NCI-H510A (cell line): ENCODE data around the gene TAF11L12.
"Not testable (repeated sequence)": the region's sequence is repeated elsewhere in the genome, so short reads cannot be mapped to it uniquely, and the experiment has no call there.

Experiments
- DNase-seq: peaks from one replicate; lab custom pipeline; 2025; lab: John Stamatoyannopoulos, UW

The TAF11L12 gene

DNA sequence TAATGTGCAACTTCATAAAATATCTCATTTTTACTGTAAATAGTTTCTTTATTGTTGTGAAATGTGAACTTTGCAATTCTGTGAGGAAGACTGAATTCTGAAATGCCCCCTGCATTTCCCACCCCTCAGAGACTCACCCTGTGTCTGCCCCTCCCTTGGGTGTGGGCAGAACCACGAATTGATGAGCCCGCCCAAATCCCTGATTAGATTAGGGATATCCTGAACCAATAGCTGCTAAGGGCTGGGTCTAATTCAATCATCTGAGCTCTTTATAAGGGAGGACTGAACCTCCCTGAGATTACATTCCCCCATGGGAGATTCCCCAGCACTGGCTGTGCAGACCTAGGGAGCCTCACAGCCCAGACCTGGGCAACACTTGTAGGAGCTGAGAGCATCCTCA is at the start of gene TAF11L12:
Gene TAF11L12 (plus strand): TSS at position 301 of the 400 bp plus-strand sequence.
- DNase-seq = not testable (repeated sequence)

DNA sequence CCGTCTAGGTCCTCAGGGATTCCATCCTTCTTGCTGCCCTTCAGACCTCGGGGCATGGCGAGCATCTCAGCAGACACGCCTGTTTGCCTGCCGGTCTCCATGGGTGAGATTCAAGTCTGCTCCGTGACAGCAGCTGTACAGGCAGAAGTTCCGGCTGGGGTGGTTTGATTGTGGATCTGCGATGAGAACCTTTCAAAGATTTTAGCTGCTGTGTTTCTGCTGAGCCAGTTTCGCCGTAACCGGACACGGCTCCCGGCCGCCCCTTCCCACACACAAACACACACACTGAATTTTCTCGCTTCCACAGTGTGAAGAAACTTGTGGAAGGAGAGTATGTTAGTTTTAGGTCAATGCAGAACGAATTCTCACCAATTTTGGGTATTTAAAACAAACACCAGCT is 24.5 kb upstream of the TAF11L12 start, which contains the start of gene TAF11L7:
Gene TAF11L7 (minus strand): TSS at position 101 of the 400 bp plus-strand sequence.
- not testable (repeated sequence) for DNase-seq

DNA sequence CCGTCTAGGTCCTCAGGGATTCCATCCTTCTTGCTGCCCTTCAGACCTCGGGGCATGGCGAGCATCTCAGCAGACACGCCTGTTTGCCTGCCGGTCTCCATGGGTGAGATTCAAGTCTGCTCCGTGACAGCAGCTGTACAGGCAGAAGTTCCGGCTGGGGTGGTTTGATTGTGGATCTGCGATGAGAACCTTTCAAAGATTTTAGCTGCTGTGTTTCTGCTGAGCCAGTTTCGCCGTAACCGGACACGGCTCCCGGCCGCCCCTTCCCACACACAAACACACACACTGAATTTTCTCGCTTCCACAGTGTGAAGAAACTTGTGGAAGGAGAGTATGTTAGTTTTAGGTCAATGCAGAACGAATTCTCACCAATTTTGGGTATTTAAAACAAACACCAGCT is 19.3 kb upstream of the TAF11L12 start, which contains the start of gene TAF11L8:
Gene TAF11L8 (minus strand): TSS at position 101 of the 400 bp plus-strand sequence.
- DNase-seq = not testable (repeated sequence)

DNA sequence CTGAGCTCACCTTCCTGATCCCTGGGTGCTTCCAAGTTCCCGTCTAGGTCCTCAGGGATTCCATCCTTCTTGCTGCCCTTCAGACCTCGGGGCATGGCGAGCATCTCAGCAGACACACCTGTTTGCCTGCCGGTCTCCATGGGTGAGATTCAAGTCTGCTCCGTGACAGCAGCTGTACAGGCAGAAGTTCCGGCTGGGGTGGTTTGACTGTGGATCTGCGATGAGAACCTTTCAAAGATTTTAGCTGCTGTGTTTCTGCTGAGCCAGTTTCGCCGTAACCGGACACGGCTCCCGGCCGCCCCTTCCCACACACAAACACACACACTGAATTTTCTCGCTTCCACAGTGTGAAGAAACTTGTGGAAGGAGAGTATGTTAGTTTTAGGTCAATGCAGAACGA is 15.9 kb upstream of the TAF11L12 start, which contains the start of gene TAF11L9:
Gene TAF11L9 (minus strand): TSS at position 140 of the 400 bp plus-strand sequence.
- not testable (repeated sequence) for DNase-seq

DNA sequence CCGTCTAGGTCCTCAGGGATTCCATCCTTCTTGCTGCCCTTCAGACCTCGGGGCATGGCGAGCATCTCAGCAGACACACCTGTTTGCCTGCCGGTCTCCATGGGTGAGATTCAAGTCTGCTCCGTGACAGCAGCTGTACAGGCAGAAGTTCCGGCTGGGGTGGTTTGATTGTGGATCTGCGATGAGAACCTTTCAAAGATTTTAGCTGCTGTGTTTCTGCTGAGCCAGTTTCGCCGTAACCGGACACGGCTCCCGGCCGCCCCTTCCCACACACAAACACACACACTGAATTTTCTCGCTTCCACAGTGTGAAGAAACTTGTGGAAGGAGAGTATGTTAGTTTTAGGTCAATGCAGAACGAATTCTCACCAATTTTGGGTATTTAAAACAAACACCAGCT is 12.5 kb upstream of the TAF11L12 start, which contains the start of gene TAF11L10:
Gene TAF11L10 (minus strand): TSS at position 101 of the 400 bp plus-strand sequence.
- not testable (repeated sequence) for DNase-seq

DNA sequence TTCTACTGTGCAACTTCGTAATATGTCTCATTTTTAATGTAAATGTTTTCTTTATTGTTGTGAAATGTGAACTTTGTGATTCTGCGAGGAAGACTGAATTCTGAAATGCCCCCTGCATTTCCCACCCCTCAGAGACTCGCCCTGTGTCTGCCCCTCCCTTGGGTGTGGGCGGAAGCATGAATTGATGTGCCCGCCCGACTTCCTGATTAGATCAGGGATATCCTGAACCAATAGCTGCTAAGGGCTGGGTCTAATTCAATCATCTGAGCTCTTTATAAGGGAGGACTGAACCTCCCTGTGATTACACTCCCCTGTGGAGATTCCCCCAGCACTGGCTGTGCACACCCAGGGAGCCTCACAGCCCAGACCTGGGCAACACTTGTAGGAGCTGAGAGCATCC is 6.3 kb upstream of the TAF11L12 start, which contains the start of gene TAF11L11:
Gene TAF11L11 (plus strand): TSS at position 304 of the 400 bp plus-strand sequence.
- DNase-seq = not testable (repeated sequence)

DNA sequence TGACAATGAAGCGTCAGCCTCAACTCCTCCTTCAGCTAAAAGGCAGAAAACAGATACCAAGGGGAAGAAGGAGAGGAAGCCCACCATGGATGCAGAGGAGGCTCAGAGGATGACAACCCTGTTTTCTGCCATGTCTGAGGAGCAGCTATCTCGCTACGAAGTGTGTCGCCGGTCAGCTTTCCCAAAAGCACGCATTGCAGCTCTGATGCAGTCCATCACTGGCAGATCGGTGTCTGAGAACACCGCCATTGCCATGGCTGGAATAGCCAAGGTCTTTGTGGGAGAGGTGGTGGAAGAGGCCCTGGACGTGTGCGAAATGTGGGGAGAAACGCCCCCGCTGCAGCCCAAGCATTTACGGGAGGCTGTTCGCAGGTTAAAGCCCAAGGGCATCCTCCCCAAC is 5.2 kb upstream of the TAF11L12 start:
- DNase-seq = no peak

DNA sequence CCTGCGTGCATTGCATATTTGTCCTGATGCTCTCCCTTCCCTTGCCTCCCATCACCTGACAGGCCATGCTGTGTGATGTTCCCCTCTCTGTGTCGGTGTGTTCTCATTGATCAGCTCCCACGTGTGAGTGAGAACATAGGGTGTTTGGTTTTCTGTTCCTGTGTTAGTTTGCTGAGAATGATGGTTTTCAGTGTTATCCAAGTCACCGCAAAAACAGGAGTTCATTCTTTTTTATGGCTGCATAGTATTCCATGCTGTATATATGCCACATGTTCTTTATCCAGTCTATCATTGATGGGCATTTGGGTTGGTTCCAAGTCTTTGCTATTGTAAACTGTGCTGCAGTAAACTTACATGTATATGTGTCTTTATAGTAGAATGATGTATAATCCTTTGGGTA is 2.7 kb upstream of the TAF11L12 start:
- not testable (repeated sequence) for DNase-seq

DNA sequence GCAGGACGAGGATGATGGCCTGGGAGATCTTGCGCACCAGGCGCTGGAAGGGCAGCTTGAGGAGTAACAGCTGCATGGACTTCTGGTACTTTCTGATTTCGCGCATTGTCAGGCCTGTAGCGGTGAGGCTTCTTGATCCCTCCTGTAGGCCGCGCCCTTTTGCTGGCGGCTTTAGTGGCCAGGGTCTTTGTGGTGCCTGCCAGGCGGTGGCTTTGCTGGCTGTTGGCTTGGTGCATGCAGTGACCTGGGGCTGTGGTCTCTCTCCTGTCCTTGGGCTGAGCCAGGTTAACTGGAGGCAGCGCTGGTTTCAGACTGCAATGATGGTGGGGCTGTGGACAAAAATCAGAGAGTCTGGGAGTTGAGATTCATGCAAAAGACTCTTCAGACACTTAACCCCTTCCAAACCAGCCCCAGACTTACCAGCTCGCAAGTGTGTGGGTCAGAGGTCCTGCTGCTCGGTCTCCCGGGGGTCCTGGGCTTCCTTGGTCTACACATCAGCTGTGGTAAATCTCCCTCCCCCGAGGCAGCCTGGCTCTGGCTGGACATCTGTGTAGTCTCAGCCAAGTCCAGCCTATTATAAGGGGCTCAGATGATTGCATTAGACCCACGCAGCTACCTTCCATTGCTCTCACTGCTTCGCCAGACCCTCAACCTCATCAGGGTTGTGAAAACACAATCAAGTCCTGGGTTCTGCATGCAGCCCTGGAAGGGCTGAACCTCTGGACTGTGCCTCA is 4.8 kb downstream of the TAF11L12 start:
- no peak for DNase-seq

DNA sequence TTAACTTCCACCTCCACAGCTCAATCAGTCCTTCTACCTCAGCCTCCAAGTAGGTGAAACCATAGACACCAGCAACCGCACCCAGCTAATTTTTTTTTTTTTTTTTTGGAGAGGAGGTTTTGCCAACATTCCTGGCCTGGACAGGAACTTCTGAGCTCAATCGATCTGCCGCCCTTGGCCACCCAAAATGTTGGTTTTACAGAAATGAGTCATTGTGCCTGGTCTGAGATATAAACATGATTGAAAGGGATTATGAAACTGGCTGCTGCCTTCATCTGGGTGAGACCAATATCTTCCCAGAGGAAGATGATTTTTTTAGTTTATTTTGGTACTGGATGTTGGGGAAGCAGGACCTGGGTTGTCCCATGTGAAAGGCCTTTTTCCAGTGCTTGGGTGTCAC is 9.2 kb downstream of the TAF11L12 start:
- no peak for DNase-seq

DNA sequence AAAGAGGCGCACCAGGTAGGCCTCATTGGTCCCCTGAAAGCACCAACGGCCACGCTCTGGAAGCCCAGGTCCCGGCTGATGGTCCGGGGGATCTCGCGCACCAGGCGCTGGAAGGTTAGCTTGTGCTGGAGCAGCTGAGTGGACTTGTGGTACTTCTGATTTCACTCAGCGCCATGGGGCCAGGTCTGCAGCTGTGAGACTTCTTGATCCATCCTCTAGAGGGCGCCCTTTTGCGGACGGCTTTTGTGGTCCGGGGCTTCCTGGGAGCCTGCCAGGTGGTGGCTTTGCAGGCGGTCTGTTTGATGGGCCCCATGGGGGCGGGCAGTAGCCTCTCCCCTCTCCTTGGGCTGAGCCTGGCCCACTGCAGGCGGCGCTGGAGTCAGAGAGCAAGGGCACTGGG is 10.4 kb downstream of the TAF11L12 start:
- DNase-seq = no peak

DNA sequence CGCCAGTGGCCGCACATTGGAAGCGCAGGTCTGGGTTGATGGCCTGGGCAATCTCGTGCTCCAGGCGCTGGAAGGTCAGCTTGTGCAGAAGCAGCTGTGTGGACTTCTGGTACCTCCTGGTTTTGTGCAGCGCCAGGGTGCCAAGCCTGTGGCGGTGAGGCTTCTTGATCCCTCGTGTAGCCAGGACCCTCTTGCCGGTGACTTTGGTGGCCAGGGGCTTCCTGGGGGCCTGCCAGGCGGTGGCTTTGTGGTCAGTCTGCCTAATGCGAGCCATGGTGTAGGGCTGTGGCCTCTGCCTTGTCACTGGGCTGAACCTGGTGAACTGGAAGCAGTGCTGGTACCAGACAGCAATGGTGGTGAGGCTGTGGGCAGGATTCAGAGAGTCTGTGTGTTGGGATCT is 15.5 kb downstream of the TAF11L12 start:
- no peak for DNase-seq

DNA sequence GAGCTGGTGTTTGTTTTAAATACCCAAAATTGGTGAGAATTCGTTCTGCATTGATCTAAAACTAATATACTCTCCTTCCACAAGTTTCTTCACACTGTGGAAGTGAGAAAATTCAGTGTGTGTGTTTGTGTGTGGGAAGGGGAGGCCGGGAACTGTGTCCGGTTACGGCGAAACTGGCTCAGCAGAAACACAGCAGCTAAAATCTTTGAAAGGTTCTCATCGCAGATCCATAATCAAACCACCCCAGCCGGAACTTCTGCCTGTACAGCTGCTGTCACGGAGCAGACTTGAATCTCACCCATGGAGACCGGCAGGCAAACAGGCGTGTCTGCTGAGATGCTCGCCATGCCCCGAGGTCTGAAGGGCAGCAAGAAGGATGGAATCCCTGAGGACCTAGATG is 21.6 kb downstream of the TAF11L12 start, which contains the start of gene TAF11L13:
Gene TAF11L13 (plus strand): TSS at position 301 of the 400 bp plus-strand sequence.
- DNase-seq = not testable (repeated sequence)

DNA sequence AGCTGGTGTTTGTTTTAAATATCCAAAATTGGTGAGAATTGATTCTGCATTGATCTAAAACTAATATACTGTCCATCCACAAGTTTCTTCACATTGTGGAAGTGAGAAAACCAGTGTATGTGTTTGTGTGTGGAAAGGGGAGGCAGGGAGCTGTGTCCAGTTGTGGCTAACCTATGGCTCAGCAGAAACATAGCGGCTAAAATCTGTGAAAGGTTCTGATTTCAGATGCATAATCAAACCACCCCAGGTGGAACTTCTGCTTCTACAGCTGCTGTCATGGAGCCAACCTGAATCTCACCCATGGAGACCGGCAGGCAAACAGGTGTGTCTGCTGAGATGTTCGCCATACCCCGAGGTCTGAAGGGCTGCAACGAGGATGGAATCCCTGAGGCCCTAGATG is 24.0 kb downstream of the TAF11L12 start, which contains the start of gene TAF11L14:
Gene TAF11L14 (plus strand): TSS at position 301 of the 400 bp plus-strand sequence.
- DNase-seq = no peak

DNA sequence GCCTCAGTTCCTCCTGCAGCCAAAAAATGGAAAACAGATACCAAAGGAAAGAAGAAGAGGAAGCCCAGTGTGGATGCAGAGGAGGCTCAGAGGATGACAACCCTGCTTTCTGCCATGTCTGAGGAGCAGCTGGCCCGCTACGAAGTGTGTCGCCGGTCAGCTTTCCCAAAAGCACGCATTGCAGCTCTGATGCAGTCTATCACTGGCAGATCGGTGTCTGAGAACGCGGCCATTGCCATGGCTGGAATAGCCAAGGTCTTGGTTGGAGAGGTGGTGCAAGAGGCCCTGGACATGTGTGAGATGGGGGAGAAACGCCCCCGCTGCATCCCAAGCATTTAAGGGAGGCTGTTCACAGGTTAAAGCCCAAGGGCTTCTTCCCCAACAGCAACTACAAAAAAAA is 39.0 kb downstream of the TAF11L12 start:
- not testable (repeated sequence) for DNase-seq

DNA sequence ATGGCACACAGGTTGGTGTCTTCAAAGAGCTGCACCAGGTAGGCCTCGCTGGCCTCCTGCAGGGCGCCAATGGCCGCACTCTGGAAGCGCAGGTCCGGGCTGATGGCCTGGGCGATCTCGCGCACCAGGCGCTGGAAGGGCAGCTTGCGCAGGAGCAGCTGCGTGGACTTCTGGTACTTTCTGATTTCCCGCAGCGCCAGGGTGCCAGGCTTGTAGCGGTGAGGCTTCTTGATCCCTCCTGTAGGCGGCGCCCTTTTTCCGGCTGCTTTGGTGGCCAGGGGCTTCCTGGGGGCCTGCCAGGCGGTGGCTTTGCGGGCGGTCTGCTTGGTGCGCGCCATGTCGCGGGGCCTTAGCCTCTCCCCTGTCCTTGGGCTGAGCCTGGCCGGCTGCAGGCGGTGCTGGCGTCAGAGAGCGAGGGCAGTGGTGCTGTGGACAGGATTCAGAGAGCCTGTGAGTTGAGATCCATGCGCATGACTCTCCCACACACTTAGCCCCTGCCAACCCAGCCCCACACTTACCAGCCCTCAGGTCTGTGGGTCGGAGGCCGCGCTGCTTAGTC is 45.1 kb downstream of the TAF11L12 start:
- DNase-seq = not testable (repeated sequence)

DNA sequence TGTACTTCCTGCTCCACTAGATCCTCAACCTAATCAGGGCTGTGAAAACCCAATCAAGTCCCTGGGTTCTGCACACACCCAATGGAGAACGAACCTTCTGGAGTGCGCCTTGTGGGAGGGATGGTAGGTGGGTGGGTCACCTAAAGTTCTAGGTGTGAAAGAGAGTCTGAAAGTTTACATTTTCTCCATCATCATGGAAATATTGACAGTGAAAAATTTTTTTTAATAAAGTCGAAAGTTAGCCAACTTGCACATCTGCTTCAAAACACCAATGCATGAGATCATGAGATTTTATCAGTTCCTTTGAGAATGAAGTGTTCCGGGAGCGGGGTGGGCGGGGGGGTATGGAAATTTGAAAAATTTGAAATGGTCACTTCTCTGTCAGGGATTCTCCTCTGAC is 45.7 kb downstream of the TAF11L12 start:
- DNase-seq = no peak
